ENCODE data around the gene JAGN1. TPM values are rescaled to one million over a fixed set of nuclear protein-coding genes. Genes with fewer than 3 reads are reported as not detected.
"Not testable (repeated sequence)": the region's sequence is repeated elsewhere in the genome, so short reads cannot be mapped to it uniquely, and the experiment has no call there.

The JAGN1 gene
- total RNA-seq, 2 donors from 2014 or later, result 43.7 to 51.2 TPM

- DNase-seq; intact Hi-C loops (cut with DNase I); H3K27ac ChIP-seq; H3K4me1 ChIP-seq; H3K9me3 ChIP-seq; H3K9ac ChIP-seq (ENCODE audit: low read depth in 2 of 2, low read length in 2 of 2); H3K4me3 ChIP-seq; H3K36me3 ChIP-seq; H3K27me3 ChIP-seq: not testable (repeated sequence)
- TF ChIP-seq, protein P1, sequence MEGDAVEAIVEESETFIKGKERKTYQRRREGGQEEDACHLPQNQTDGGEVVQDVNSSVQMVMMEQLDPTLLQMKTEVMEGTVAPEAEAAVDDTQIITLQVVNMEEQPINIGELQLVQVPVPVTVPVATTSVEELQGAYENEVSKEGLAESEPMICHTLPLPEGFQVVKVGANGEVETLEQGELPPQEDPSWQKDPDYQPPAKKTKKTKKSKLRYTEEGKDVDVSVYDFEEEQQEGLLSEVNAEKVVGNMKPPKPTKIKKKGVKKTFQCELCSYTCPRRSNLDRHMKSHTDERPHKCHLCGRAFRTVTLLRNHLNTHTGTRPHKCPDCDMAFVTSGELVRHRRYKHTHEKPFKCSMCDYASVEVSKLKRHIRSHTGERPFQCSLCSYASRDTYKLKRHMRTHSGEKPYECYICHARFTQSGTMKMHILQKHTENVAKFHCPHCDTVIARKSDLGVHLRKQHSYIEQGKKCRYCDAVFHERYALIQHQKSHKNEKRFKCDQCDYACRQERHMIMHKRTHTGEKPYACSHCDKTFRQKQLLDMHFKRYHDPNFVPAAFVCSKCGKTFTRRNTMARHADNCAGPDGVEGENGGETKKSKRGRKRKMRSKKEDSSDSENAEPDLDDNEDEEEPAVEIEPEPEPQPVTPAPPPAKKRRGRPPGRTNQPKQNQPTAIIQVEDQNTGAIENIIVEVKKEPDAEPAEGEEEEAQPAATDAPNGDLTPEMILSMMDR (IDR thresholded peaks at IDR 0.05), result peak; percentile 48
Measured at GRCh38 chr3:9848860-9849259, 41.5 kb upstream of the JAGN1 start.

GRCh38 chr3:9851383-9851782, 39.0 kb upstream of the JAGN1 start:
- H3K4me1 ChIP-seq; H3K9me3 ChIP-seq; H3K36me3 ChIP-seq; DNase-seq; intact Hi-C loops (cut with DNase I); H3K27ac ChIP-seq; H3K9ac ChIP-seq (ENCODE audit: low read depth in 2 of 2, low read length in 2 of 2); H3K4me3 ChIP-seq; H3K27me3 ChIP-seq: not testable (repeated sequence)

- H3K27ac ChIP-seq; H3K4me3 ChIP-seq; H3K36me3 ChIP-seq; H3K9ac ChIP-seq (ENCODE audit: low read depth in 2 of 2, low read length in 2 of 2); intact Hi-C loops (cut with DNase I); H3K27me3 ChIP-seq; H3K9me3 ChIP-seq; H3K4me1 ChIP-seq: not testable (repeated sequence)
- DNase-seq, result peak; percentile 31
Measured at GRCh38 chr3:9851926-9852325, 38.5 kb upstream of the JAGN1 start.

- H3K27me3 ChIP-seq, result no peaks in the 10 kb centered on the region
- H3K27ac ChIP-seq, result no peak overlapping the region
- intact Hi-C loops (cut with DNase I), result no loop called here
- H3K9ac ChIP-seq (ENCODE audit: low read depth in 2 of 2, low read length in 2 of 2), result no peak overlapping the region
- no peak overlapping the region for H3K4me3 ChIP-seq
- DNase-seq, result no peak
- TF ChIP-seq, protein P1 (IDR thresholded peaks at IDR 0.05), result no peak
- no peaks in the 10 kb centered on the region for H3K4me1 ChIP-seq
- no peaks in the 10 kb centered on the region for H3K36me3 ChIP-seq
- no peaks in the 10 kb centered on the region for H3K9me3 ChIP-seq
Measured at GRCh38 chr3:9852528-9852927, 37.9 kb upstream of the JAGN1 start.

- H3K4me1 ChIP-seq; DNase-seq; intact Hi-C loops (cut with DNase I); H3K27ac ChIP-seq; H3K4me3 ChIP-seq; H3K27me3 ChIP-seq; H3K9ac ChIP-seq (ENCODE audit: low read depth in 2 of 2, low read length in 2 of 2); H3K36me3 ChIP-seq; H3K9me3 ChIP-seq: not testable (repeated sequence)
Measured at GRCh38 chr3:9854291-9854940, 36.0 kb upstream of the JAGN1 start.

- H3K27me3 ChIP-seq, result no peaks in the 10 kb centered on the region
- H3K9me3 ChIP-seq, result no peaks in the 10 kb centered on the region
- intact Hi-C loops (cut with DNase I), result no loop called here
- H3K9ac ChIP-seq (ENCODE audit: low read depth in 2 of 2, low read length in 2 of 2), result no peak overlapping the region
- DNase-seq, result no peak
- no peak overlapping the region for H3K27ac ChIP-seq
- H3K4me3 ChIP-seq, result no peak overlapping the region
- H3K36me3 ChIP-seq, result no peaks in the 10 kb centered on the region
- no peaks in the 10 kb centered on the region for H3K4me1 ChIP-seq
- TF ChIP-seq, protein P1 (IDR thresholded peaks at IDR 0.05), result no peak
Measured at GRCh38 chr3:9855594-9855993, 34.8 kb upstream of the JAGN1 start.

- intact Hi-C loops (cut with DNase I), result no loop called here
- H3K9ac ChIP-seq (ENCODE audit: low read depth in 2 of 2, low read length in 2 of 2), result no peak overlapping the region
- H3K4me3 ChIP-seq, result no peak overlapping the region
- no peaks in the 10 kb centered on the region for H3K36me3 ChIP-seq
- no peaks in the 10 kb centered on the region for H3K27me3 ChIP-seq
- TF ChIP-seq, protein P1 (IDR thresholded peaks at IDR 0.05), result no peak
- no peak for DNase-seq
- H3K27ac ChIP-seq, result no peak overlapping the region
- no peaks in the 10 kb centered on the region for H3K9me3 ChIP-seq
- no peaks in the 10 kb centered on the region for H3K4me1 ChIP-seq
Measured at GRCh38 chr3:9859530-9860025, 30.8 kb upstream of the JAGN1 start.
